GM18520 (cell line): Measurements from ENCODE around the gene IRS2.
"Not testable (repeated sequence)": the region's sequence is repeated elsewhere in the genome, so short reads cannot be mapped to it uniquely, and the experiment has no call there.

ENCODE experiments used
- ATAC-seq: cut with Tn5 transposase; IDR thresholded peaks from one replicate; pipeline ENCODE4 v1.9.1; 2021; ENCODE audit not compliant: unreplicated experiment

The IRS2 gene

GRCh38 chr13:109737046-109737573 is 49.3 kb downstream of the IRS2 start:
- no peak for ATAC-seq

- no peak for ATAC-seq
Observed at GRCh38 chr13:109735436-109735966, 50.9 kb downstream of the IRS2 start.

DNA sequence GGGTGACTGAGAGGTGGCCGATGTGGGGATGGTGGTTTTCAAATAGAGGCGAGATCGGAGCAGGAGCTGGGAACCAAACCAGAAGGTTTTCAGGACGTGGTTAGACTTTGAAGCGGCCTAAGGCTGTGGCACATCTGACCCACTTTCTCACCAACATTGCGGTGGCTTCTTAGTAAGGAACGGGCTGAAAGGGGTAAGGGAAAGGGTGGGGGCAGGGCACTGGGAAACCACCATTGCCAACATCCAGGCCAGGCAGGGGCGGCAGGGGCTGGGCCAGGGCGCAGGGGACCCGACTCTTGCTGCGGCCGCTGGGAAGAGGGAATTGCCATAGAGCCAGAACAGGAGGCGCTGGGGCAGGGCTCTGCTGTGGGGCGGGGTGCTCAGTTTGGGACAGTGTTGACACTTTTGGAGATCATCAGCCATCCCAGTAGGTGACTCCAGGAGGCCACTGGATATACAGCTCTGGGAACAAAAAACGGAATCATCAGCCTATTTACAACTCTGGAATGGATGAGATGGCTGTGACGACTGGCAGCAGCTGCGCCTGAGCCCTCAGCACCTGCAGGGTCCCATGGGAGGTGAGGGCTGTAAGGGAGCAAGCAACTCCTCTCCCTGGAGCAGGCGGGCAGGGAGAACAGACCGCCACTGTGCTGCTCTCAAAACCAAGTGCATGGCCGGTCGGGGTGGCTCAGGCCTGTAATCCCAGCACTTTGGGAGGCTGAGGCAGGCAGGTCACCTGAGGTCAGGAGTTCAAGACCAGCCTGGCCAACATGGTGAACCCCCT is 52.2 kb downstream of the IRS2 start:
- no peak for ATAC-seq

GRCh38 chr13:109733550-109733949 is 52.8 kb downstream of the IRS2 start:
- ATAC-seq, result no peak

GRCh38 chr13:109732470-109733170 is 53.8 kb downstream of the IRS2 start:
- not testable (repeated sequence) for ATAC-seq

DNA sequence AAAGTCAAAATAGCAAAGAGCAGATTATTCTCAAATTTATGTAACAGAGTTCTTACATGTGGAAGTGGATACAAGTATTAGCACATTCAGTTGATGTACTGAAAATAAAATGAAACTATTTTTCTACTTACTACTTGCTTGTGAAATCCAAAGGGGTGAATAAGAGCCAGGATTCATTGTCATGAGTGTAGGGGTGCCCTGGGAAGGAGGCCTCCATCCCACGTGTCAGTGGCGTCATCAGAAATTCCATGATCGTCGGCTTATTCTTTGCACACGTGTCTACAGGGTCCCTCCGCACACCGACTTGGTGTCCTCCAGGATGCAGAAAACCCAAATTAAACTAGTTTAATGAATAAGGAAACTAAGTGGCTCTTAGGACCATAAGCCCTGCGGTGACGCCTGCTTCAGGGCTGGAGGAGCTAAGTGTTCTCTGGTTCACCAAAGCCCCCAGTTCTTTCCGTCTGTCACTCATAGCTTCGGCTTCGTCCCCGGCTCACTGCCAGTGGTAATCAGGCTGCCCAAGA is 55.5 kb downstream of the IRS2 start:
- ATAC-seq, result no peak

DNA sequence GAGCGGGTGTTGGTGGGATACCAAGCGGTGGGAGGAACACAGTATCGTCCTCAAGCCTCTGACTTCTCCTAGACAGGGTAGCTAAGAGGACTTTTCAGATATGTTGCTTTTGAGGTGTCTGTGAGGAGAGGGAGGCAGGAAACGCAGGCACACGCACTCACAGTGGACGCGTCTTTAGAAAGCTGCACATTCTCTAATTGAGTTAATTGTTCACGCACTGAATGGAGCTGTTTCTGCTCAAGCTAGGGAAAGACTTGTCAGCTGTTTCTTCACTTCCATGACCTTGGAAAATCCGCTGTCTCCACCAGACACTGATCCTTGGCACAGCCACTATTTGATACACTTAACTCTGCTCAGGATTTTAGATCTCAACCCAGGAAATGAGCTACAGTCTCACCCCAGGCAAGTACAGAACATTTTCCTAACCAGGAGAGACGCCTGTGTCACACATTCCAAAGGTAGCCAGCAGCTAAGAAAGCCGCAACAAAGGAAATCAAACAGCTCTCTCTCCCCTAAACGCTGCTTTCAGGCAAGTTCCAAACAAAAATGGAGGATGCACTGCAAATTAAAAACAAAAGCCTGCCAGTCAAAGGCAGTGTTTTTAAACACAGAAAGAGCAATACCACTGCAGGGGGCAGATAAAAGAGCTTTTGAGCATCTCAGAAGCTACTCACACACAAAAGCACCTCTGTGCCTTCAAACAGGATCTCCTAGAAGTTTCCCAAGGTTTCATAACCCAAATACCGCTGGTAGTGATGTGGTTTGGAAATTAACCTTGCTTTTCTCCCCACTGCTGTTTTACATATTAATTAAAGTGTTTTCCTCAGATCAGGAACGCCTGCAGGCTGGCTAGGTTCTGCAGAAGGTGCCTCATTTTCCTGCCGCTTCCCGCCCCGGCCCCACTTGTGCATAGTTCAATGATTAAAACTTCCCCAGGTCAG is 57.3 kb downstream of the IRS2 start:
- ATAC-seq, result no peak

DNA sequence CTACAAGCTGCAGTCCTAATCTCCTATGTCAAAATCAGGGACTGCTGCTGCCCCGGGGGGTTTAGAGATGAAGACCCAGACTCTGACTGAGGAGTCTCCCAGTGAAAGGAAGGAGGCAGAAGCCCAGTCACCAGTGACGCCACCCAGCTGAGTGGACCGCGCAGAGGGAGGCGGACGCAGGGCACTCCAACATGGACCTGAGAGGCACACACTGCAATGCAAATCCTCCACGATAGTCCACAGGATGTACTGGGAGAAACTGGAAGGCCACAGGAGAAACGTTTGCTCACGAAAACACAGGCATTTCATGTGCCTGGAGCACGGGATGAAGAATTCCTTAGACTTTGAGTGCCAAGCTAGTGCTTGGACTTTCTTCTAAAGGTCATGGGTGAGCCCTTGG is 58.3 kb downstream of the IRS2 start:
- no peak for ATAC-seq

GRCh38 chr13:109727251-109727650 is 59.1 kb downstream of the IRS2 start:
- ATAC-seq, result no peak

DNA sequence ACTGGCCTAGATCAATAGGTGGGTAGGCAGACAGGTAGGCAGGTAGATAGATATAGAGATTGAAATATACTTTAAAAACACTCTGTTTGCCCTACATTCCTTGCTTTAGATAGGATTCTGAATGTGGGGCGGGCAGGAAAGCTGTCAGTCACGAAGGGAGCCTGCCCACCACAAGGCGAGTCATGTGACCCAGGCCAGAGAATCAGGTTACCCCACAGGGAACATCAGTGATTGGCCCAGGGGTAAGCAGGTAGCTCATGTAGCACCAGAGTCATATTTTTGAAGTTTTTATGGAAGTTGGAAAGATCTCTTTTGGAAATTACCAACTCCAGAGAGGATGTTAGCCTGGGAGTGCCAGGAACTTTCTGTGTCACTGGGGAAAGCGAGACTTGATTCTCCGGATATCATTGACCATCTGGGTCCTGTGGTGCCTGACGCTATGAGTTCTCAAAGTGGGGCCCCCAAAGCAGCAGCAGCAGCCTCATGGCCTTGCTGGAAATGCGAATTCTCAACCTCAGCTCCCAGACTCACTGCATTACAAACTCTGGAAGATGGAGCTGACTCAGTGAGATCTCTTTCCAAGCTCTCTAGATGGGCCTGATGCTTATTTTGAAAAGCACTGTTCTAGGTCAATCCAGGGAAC is 60.3 kb downstream of the IRS2 start:
- ATAC-seq, result no peak

DNA sequence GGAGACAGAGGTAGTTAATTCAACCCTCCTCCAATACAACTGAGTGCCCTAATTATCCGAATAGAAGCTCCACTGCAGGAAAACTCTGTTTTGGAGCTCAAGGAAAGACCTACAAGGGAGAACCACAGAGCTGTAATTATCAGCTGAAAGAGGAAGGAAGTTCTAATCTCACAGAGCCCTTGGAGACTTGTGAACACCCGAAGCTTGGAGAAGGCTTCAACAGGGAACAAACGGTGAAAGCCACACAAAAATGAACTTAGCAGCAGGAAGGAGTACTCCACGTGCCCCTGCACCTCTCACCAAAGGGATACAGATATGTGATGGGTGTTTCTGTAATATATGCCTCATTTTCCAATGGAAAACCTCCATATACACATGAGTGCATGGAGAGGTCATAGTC is 61.1 kb downstream of the IRS2 start:
- no peak for ATAC-seq

GRCh38 chr13:109724603-109725002 is 61.8 kb downstream of the IRS2 start:
- no peak for ATAC-seq

- no peak for ATAC-seq
Observed at GRCh38 chr13:109723046-109723445, 63.3 kb downstream of the IRS2 start.

DNA sequence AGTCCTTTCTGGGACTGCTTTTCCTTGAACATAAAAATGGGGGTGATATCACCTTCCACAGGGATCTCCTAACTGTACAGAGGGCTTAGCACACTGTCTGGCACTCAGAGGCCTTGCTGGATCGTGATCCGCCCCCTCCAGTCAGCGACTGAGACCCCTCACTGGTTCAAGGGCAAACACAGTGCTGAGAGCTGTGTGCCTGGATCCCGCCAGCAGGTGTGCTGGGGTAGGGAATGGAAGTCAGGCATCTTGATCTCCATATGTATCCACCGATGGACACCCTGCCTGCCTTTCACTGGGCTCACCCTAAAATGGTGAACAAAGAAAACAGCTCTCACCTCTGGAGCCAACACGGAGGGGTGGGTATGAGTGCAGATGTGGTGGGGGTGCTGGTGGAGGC is 64.3 kb downstream of the IRS2 start:
- no peak for ATAC-seq

DNA sequence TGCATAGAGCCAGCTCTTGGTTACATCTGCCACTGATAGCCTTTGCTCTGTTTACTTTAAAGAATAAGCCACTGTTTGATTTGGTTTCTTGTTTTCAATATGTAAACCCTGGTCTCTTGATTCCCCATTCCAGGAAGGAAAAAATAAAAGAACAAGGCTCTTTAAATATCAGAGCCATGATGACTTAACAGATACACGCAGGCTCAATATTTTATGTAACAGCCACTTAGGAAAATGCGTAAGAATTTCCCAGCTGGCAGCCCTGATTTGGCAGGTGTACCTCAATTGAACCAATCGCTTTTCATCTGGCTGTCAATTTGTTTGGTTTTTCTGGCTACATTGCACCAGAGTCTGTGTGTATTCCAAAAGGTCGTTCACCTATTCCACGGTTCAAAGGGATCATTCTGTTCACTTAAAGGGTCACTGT is 65.6 kb downstream of the IRS2 start:
- ATAC-seq, result no peak

DNA sequence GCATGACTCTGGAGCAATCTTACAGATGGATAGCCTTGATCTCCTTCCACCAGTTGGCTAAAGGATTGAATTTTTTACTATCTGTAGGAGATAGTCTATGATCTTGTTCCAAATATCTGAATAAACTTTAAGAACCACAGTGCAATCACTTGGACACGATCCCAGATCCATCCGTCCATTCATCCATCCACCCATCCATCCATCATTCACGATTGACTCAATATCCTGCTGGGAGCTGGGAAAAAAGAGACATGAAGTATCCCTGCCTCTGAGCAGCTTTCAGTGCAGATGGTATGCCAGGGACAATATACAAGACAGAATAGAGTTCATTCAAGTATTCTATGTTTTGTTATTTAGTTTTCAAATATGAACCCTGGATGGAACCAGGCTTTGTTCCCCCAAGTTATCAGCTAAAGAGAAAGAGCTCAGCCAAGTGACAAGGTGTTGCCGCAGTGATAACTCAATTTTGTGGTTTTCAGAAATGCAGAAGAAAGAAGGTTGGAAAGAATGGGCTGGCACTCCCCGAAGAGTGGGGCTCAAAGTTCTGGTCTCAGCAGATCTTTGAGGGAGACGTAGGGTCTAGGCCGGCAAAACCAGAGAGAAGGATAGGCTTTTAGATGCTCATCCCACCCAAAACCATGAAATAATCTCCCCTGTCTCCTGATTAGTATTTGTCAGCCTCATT is 66.3 kb downstream of the IRS2 start:
- ATAC-seq, result no peak

DNA sequence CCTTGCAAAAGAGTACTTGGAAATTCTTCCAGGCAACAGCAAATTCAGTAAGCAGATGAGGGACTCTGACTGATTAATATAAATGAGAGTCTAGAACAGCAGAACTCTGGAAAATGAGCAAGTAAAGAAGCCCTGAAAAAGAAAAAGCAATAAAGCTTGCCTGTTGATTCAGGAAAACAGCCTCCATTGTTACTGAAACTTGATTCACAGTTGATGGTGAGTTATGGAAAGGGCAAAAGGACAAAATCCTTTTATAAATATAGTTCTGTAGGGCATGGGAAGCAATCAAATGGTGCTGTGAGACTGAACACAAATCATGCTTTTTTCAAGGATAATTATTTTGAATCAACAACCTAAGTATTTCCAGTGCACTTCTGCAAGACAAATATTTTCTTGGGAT is 67.7 kb downstream of the IRS2 start:
- no peak for ATAC-seq

DNA sequence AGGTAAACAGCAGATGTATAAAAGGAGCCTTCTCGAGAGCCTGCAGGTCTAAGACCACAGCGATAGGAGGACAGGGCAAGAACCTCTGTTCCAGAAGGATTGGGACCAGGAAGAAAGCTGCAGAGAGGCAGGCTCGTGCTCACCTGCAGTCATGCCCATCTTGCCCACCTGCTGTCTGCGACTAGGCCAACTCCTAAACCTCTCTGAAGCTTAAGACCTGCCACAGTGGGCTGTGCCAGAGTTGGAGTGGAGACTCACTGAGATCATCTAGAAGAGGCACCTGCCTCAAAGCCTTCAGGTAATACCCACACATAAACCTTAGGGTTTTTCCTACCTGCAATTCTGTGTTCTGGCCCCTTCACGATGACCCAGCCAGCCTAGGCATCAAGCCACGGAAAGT is 68.7 kb downstream of the IRS2 start:
- ATAC-seq, result no peak

- ATAC-seq, result no peak
Observed at GRCh38 chr13:109715902-109716301, 70.5 kb downstream of the IRS2 start.

DNA sequence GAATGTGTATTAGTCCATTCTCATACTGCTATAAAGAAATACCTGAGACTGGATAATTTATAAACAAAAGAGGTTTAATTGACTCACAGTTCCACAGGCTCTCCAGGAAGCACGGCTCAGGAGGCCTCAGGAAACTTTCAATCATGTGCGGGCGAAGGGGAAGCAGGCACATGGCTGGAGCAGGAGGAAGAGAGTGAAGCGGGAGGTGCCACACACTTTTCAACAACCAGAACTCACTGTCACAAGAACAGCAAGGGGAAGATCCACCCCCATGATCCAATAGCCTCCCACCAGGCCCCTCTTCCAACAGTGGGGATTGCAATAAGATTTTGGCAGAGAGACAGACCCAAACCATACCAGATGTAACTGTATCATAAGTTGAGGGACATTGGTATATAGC is 72.7 kb downstream of the IRS2 start:
- ATAC-seq, result no peak
